Measurements from ENCODE around the gene ERC1. TPM values are rescaled to one million over a fixed set of nuclear protein-coding genes. Genes with fewer than 3 reads are reported as not detected.

The ERC1 gene
- total and polyA plus RNA-seq, 4 donors: 7.4 to 78.2 (median 39.8) TPM

DNA sequence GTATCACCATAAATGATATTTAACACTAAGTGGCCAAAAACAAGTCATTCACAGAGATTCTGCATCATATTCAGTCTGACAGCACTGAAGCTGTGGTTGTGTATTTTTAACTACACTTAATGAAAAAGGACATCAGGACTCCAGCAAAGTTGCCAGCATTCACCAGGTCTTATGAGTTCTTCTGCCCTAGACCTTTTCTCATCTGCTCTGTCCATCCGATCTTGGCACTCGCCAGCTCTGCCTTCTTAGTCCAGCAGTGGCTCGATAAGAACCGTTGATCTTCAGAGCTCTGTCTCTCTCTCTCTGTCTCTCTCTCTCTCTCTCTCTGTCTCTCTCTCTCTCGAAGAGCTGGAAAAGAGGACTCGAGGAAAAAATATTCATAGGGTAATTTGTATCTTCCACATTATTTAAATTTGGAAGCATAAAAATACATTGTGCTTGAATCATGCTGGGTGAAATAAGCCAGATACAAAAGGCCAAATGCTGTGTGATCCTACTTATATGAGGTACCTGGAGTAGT lies 371.2 kb downstream of the ERC1 start:
- Histone ChIP-seq H3K4me1 (ENCODE audit: control insufficient read depth in 5 of 5, insufficient read depth in 5 of 5, low read length in 5 of 5) (peaks cover 0 to 5% (median 0%) of the 10 kb centered on the region in 5 donors), H3K27me3 (ENCODE audit: control insufficient read depth in 3 of 3, insufficient read depth in 3 of 3, low read length in 2 of 3) (no peaks in the 10 kb centered on the region), H3K9me3 (ENCODE audit: control insufficient read depth in 4 of 4, insufficient read depth in 3 of 4, low read length in 3 of 4) (peaks cover 0 to 2% (median 0%) of the 10 kb centered on the region in 4 donors), H3K9ac (ENCODE audit: insufficient read depth in 1 of 2, low read length in 2 of 2) (no peak overlapping the region), H3K27ac (ENCODE audit: low read depth in 1 of 2, low read length in 1 of 2) (no peak overlapping the region), H3K36me3 (ENCODE audit: control insufficient read depth in 4 of 4, insufficient read depth in 4 of 4, low read length in 4 of 4) (peaks cover 0 to 1% (median 0%) of the 10 kb centered on the region in 4 donors), H3K4me3 (no peak overlapping the region)
- 92 to 93% methylated on average over 6 of the region's 6 CpGs for WGBS, 2 donors
- ATAC-seq (ENCODE audit: insufficient read depth, low FRiP score) (no peak), DNase-seq (no peak)
- TF ChIP-seq, protein P1, sequence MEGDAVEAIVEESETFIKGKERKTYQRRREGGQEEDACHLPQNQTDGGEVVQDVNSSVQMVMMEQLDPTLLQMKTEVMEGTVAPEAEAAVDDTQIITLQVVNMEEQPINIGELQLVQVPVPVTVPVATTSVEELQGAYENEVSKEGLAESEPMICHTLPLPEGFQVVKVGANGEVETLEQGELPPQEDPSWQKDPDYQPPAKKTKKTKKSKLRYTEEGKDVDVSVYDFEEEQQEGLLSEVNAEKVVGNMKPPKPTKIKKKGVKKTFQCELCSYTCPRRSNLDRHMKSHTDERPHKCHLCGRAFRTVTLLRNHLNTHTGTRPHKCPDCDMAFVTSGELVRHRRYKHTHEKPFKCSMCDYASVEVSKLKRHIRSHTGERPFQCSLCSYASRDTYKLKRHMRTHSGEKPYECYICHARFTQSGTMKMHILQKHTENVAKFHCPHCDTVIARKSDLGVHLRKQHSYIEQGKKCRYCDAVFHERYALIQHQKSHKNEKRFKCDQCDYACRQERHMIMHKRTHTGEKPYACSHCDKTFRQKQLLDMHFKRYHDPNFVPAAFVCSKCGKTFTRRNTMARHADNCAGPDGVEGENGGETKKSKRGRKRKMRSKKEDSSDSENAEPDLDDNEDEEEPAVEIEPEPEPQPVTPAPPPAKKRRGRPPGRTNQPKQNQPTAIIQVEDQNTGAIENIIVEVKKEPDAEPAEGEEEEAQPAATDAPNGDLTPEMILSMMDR (IDR thresholded peaks at IDR 0.05; ENCODE audit: control extremely low read depth, extremely low read depth): no peak

- H3K4me3 ChIP-seq: no peak overlapping the region
- H3K9me3 ChIP-seq (ENCODE audit: control insufficient read depth in 4 of 4, insufficient read depth in 3 of 4, low read length in 3 of 4): peaks cover 0 to 2% (median 0%) of the 10 kb centered on the region in 4 donors
- H3K27me3 ChIP-seq (ENCODE audit: control insufficient read depth in 3 of 3, insufficient read depth in 3 of 3, low read length in 2 of 3): no peaks in the 10 kb centered on the region
- peaks cover 0 to 14% (median 0%) of the 10 kb centered on the region in 5 donors for H3K4me1 ChIP-seq (ENCODE audit: control insufficient read depth in 5 of 5, insufficient read depth in 5 of 5, low read length in 5 of 5)
- WGBS, 2 donors: 100% methylated on average over 1 of the region's 1 CpG
- DNase-seq: no peak
- no peak overlapping the region for H3K9ac ChIP-seq (ENCODE audit: insufficient read depth in 1 of 2, low read length in 2 of 2)
- no peak for ATAC-seq (ENCODE audit: insufficient read depth, low FRiP score)
- peaks cover 0 to 1% (median 0%) of the 10 kb centered on the region in 4 donors for H3K36me3 ChIP-seq (ENCODE audit: control insufficient read depth in 4 of 4, insufficient read depth in 4 of 4, low read length in 4 of 4)
- TF ChIP-seq, protein P1 (IDR thresholded peaks at IDR 0.05; ENCODE audit: control extremely low read depth, extremely low read depth): no peak
- H3K27ac ChIP-seq (ENCODE audit: low read depth in 1 of 2, low read length in 1 of 2): no peak overlapping the region
These were observed 374.7 kb downstream of the ERC1 start for GRCh38 chr12:1365703-1366102.

- 94 to 96% methylated on average over 10 of the region's 10 CpGs for WGBS, 2 donors
- Histone ChIP-seq H3K4me3 (no peak overlapping the region), H3K4me1 (ENCODE audit: control insufficient read depth in 5 of 5, insufficient read depth in 5 of 5, low read length in 5 of 5) (peaks cover 0 to 14% (median 0%) of the 10 kb centered on the region in 5 donors), H3K36me3 (ENCODE audit: control insufficient read depth in 4 of 4, insufficient read depth in 4 of 4, low read length in 4 of 4) (peaks cover 0 to 3% (median under 1%) of the 10 kb centered on the region in 4 donors), H3K27me3 (ENCODE audit: control insufficient read depth in 3 of 3, insufficient read depth in 3 of 3, low read length in 2 of 3) (no peaks in the 10 kb centered on the region), H3K9ac (ENCODE audit: insufficient read depth in 1 of 2, low read length in 2 of 2) (no peak overlapping the region), H3K9me3 (ENCODE audit: control insufficient read depth in 4 of 4, insufficient read depth in 3 of 4, low read length in 3 of 4) (peaks cover 0 to 2% (median 0%) of the 10 kb centered on the region in 4 donors), H3K27ac (ENCODE audit: low read depth in 1 of 2, low read length in 1 of 2) (peak overlapping the region in 1 of 2 donors; percentile 45)
- ATAC-seq (ENCODE audit: insufficient read depth, low FRiP score): no peak
- DNase-seq: no peak
- TF ChIP-seq, protein P1 (IDR thresholded peaks at IDR 0.05; ENCODE audit: control extremely low read depth, extremely low read depth): no peak
These were observed 376.6 kb downstream of the ERC1 start for GRCh38 chr12:1367331-1368291.

Measured in lung (tissue), 12 donors.